ENCODE measurements around the gene MRPL20. TPM values are rescaled to one million over a fixed set of nuclear protein-coding genes. Genes with fewer than 3 reads are reported as not detected.
"Not testable (repeated sequence)": the region's sequence is repeated elsewhere in the genome, so short reads cannot be mapped to it uniquely, and the experiment has no call there.

The MRPL20 gene
- total and polyA plus RNA-seq, 2 donors, result 119 to 140 TPM

DNA sequence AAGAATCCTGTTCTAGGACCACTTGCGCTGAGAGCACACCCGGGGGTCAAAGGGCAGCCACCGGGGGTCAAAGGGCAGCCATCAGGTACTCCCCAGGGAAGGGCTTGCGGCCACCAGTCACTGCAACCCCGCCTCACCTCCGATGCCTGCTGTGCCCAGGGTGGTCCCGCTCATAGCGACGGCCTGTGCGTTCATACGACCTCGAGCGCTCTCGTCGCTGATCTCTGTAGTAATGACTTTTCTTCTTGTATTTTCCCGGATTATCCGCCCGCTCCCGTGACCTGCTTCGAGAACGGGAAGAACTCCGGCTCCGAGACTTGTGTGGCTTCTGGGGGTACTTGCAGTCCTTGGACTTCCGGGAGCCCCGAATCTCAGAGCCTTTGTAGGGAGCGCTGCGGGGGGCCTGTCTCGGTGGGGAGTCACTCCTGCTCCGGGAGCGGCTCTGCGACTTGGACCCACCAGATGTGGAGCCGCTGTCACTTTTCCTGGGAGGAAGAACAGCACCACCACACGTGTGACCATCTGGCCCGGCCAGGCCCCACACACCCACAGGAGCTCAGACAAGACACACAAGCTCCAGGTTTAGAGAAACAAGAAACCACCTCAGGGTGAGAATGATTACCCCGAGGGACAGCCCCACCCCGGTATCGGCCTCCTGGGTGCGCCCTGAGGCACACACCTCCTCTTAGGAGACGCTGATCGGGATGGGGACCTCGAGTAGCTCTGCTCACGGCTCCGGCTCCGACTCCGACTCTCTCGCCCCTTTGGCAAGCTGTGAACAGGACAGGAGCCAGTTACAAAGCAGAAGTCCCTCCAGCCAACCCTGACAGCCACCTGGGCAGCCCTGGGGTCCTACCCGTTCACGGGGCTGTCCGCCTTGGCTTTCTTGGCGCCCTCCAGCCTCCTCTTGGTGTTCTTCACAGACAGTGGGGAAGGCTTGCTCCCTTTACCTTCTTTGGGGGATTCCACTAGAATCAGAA, 19.7 kb downstream of the MRPL20 start:
- H3K27me3 ChIP-seq (ENCODE audit: control insufficient read depth in 2 of 2, insufficient read depth in 1 of 2, low read length in 1 of 2), result no peaks in the 10 kb centered on the region
- peaks cover 69 to 71% of the 10 kb centered on the region in 2 donors for H3K36me3 ChIP-seq (ENCODE audit: control insufficient read depth in 2 of 2, insufficient read depth in 2 of 2, low read length in 1 of 2)
- H3K4me1 ChIP-seq (ENCODE audit: control insufficient read depth in 2 of 2, insufficient read depth in 2 of 2, low read length in 2 of 2), result no peaks in the 10 kb centered on the region
- no peak for DNase-seq (ENCODE audit: low read depth in 6 of 9, low spot score in 9 of 9)
- WGBS, result 98% methylated on average over 50 of the region's 50 CpGs
- no peak overlapping the region for H3K4me3 ChIP-seq (ENCODE audit: low read length in 2 of 2)
- H3K27ac ChIP-seq (ENCODE audit: low read depth in 1 of 2, low read length in 1 of 2), result no peak overlapping the region
- H3K9me3 ChIP-seq (ENCODE audit: control insufficient read depth in 2 of 2, insufficient read depth in 1 of 2, low read length in 1 of 2), result peaks cover 0 to 5% of the 10 kb centered on the region in 2 donors

DNA sequence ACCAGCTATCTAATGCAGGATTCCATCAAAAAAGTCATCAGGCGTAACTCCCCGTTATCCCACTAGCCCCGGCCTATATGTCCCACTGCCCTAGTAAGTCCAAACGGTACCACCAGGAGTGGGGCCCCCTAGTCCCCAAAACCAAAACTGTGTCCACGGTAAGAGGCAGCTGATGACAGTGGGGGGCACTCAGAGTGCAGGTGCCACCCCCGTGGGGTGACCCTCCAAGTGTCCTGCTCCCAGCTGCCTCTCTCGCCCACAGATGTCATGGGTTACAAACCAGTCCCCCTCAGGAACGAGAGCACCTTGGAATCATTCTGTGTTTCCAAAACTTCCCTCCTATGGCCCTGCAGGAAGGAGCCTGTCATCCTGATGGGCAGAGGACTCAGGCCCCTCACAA, 21.2 kb downstream of the MRPL20 start:
- H3K36me3 ChIP-seq (ENCODE audit: control insufficient read depth in 2 of 2, insufficient read depth in 2 of 2, low read length in 1 of 2), result peaks cover 57 to 59% of the 10 kb centered on the region in 2 donors
- no peaks in the 10 kb centered on the region for H3K4me1 ChIP-seq (ENCODE audit: control insufficient read depth in 2 of 2, insufficient read depth in 2 of 2, low read length in 2 of 2)
- no peak overlapping the region for H3K4me3 ChIP-seq (ENCODE audit: low read length in 2 of 2)
- H3K9me3 ChIP-seq (ENCODE audit: control insufficient read depth in 2 of 2, insufficient read depth in 1 of 2, low read length in 1 of 2), result peaks cover 0 to 5% of the 10 kb centered on the region in 2 donors
- no peak overlapping the region for H3K27ac ChIP-seq (ENCODE audit: low read depth in 1 of 2, low read length in 1 of 2)
- no peak for DNase-seq (ENCODE audit: low read depth in 6 of 9, low spot score in 9 of 9)
- 96% methylated on average over 8 of the region's 8 CpGs for WGBS
- no peaks in the 10 kb centered on the region for H3K27me3 ChIP-seq (ENCODE audit: control insufficient read depth in 2 of 2, insufficient read depth in 1 of 2, low read length in 1 of 2)

DNA sequence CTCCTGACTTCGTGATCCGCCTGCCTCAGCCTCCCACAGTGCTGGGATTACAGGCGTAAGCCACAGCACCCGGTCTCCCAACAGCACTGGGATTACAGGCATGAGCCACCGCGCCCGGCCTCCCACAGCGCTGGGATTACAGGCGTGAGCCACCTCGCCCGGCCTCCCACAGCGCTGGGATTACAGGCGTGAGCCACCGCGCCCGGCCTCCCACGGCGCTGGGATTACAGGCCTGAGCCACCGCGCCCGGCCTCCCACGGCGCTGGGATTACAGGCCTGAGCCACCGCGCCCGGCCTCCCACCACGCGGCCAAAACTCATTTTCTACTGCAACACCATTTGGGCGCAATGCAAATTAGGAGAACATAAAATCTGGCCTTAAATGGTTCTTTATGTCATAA, 21.8 kb downstream of the MRPL20 start:
- H3K36me3 ChIP-seq (ENCODE audit: control insufficient read depth in 2 of 2, insufficient read depth in 2 of 2, low read length in 1 of 2), result peaks cover 56 to 58% of the 10 kb centered on the region in 2 donors
- 97% methylated on average over 29 of the region's 29 CpGs for WGBS
- not testable (repeated sequence) for H3K4me3 ChIP-seq (ENCODE audit: low read length in 2 of 2); H3K4me1 ChIP-seq (ENCODE audit: control insufficient read depth in 2 of 2, insufficient read depth in 2 of 2, low read length in 2 of 2); H3K27ac ChIP-seq (ENCODE audit: low read depth in 1 of 2, low read length in 1 of 2); H3K27me3 ChIP-seq (ENCODE audit: control insufficient read depth in 2 of 2, insufficient read depth in 1 of 2, low read length in 1 of 2); DNase-seq (ENCODE audit: low read depth in 6 of 9, low spot score in 9 of 9); H3K9me3 ChIP-seq (ENCODE audit: control insufficient read depth in 2 of 2, insufficient read depth in 1 of 2, low read length in 1 of 2)

DNA sequence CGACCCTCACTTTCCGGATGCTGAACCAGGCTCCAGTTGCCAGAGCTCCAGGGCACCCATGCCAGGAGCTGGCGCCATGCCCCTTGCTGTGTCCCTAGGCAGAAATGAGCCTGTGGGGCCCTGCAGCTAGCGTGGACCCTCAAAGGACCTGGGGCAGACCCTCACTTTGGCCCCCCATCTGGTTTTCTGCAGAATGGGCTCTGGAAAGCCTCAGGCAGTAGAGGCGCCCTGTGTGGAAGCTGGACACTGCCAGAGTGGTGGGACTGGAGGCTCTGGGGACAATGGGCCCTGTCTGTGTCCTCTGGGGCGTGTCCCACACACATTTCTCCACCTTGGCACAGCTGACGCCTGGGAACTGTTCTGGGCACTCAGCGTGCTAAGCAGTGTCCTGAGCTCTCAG, 25.8 kb downstream of the MRPL20 start:
- peaks cover 17 to 21% of the 10 kb centered on the region in 2 donors for H3K36me3 ChIP-seq (ENCODE audit: control insufficient read depth in 2 of 2, insufficient read depth in 2 of 2, low read length in 1 of 2)
- no peak overlapping the region for H3K4me3 ChIP-seq (ENCODE audit: low read length in 2 of 2)
- no peaks in the 10 kb centered on the region for H3K9me3 ChIP-seq (ENCODE audit: control insufficient read depth in 2 of 2, insufficient read depth in 1 of 2, low read length in 1 of 2)
- H3K27me3 ChIP-seq (ENCODE audit: control insufficient read depth in 2 of 2, insufficient read depth in 1 of 2, low read length in 1 of 2), result no peaks in the 10 kb centered on the region
- no peak for DNase-seq (ENCODE audit: low read depth in 6 of 9, low spot score in 9 of 9)
- H3K4me1 ChIP-seq (ENCODE audit: control insufficient read depth in 2 of 2, insufficient read depth in 2 of 2, low read length in 2 of 2), result no peaks in the 10 kb centered on the region
- no peak overlapping the region for H3K27ac ChIP-seq (ENCODE audit: low read depth in 1 of 2, low read length in 1 of 2)
- WGBS, result 84% methylated on average over 8 of the region's 8 CpGs

DNA sequence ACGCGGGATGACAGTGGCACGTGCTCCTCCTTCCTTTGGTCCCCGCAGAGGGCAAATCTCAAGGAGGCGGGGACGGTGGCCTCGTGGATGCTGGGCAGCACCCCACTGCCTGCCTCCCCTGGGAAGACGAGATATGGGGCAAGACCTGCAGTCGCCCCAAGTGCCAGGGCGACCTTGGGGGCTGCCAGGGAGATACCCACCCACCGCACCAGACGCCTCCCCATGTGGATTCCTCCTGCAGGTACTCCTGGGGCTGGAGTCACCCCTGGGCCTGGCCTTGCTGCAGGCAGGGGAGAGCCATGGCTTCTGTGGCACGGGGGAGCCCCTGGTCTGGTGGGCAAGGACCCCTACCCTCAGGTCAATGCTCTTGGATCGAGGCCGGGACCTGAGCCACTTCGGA, 26.2 kb downstream of the MRPL20 start:
- Histone ChIP-seq H3K36me3 (ENCODE audit: control insufficient read depth in 2 of 2, insufficient read depth in 2 of 2, low read length in 1 of 2) (peaks cover 13 to 16% of the 10 kb centered on the region in 2 donors), H3K27ac (ENCODE audit: low read depth in 1 of 2, low read length in 1 of 2) (no peak overlapping the region), H3K9me3 (ENCODE audit: control insufficient read depth in 2 of 2, insufficient read depth in 1 of 2, low read length in 1 of 2) (no peaks in the 10 kb centered on the region), H3K4me3 (ENCODE audit: low read length in 2 of 2) (no peak overlapping the region), H3K4me1 (ENCODE audit: control insufficient read depth in 2 of 2, insufficient read depth in 2 of 2, low read length in 2 of 2) (peaks cover 2 to 3% of the 10 kb centered on the region in 2 donors), H3K27me3 (ENCODE audit: control insufficient read depth in 2 of 2, insufficient read depth in 1 of 2, low read length in 1 of 2) (no peaks in the 10 kb centered on the region)
- WGBS, result 99% methylated on average over 16 of the region's 16 CpGs
- no peak for DNase-seq (ENCODE audit: low read depth in 6 of 9, low spot score in 9 of 9)

DNA sequence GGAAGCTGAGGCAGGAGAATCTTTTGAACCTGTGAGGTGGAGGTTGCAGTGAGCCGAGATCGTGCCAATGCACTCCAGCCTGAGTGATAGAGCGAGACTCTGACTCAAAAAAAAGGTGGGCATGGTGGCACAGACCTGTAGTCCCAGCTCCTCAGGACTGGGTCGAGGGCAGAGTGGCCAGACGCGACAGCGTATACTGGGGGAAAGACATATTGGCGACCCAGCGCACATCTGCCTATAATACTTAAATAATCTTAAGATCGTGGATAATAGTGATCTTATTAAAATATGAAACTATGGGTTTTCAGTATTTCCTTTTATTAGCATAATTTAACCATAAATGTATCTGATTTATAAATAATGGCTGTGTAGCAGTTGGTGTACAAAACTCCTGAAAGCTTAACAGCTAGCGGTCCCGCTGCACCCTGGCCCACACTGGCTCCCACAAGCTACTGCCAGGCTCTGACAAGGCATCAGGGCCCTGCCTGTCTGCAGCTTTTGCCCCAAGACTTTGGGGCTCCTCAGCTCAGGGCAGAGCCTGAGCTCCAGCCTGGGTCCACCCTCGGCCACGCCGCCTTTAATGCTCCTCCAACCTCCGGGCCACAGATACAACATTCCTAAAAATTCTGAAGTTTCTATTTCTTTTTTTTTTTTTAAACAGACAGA, 29.4 kb downstream of the MRPL20 start:
- Histone ChIP-seq H3K4me3 (ENCODE audit: low read length in 2 of 2) (no peak overlapping the region), H3K4me1 (ENCODE audit: control insufficient read depth in 2 of 2, insufficient read depth in 2 of 2, low read length in 2 of 2) (peaks cover 13 to 22% of the 10 kb centered on the region in 2 donors), H3K9me3 (ENCODE audit: control insufficient read depth in 2 of 2, insufficient read depth in 1 of 2, low read length in 1 of 2) (no peaks in the 10 kb centered on the region), H3K27ac (ENCODE audit: low read depth in 1 of 2, low read length in 1 of 2) (no peak overlapping the region), H3K27me3 (ENCODE audit: control insufficient read depth in 2 of 2, insufficient read depth in 1 of 2, low read length in 1 of 2) (no peaks in the 10 kb centered on the region), H3K36me3 (ENCODE audit: control insufficient read depth in 2 of 2, insufficient read depth in 2 of 2, low read length in 1 of 2) (peaks cover 18 to 21% of the 10 kb centered on the region in 2 donors)
- DNase-seq (ENCODE audit: low read depth in 6 of 9, low spot score in 9 of 9), result no peak
- 97% methylated on average over 16 of the region's 16 CpGs for WGBS

DNA sequence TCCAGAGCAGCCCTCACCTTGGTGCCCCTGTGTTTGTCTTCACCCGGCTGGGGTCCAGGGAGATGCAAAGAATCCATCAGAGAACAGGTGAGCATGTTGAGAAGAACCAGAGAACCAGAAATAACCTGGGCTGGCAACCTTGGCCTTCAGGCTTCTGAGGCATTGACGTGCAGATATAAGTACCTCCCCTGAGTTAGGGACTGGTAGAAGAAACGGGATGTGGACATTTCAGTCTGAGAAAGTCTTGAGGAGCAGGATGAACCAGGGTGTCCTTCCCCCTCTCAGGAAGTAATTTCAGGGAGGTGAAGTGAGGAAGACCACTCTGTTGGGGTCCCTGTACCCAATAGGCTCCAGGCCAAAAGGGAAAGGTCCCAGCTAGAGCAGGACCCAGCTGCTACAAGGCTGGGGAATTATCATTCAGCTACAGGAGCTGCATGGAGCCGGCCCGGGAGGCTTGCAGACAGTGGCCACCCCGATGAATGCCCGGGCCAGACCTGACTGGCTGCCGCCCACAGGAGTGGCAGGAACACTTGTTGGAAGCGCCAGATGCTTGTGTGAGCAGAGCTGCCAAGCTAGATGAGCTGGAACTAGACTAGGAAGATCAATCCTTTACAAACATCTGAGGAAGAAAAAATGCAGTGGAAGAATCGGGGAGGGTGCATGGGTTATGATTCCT, 30.4 kb downstream of the MRPL20 start:
- Histone ChIP-seq H3K4me3 (ENCODE audit: low read length in 2 of 2) (no peak overlapping the region), H3K9me3 (ENCODE audit: control insufficient read depth in 2 of 2, insufficient read depth in 1 of 2, low read length in 1 of 2) (peaks cover 0 to 2% of the 10 kb centered on the region in 2 donors), H3K27me3 (ENCODE audit: control insufficient read depth in 2 of 2, insufficient read depth in 1 of 2, low read length in 1 of 2) (no peaks in the 10 kb centered on the region), H3K36me3 (ENCODE audit: control insufficient read depth in 2 of 2, insufficient read depth in 2 of 2, low read length in 1 of 2) (peaks cover 21 to 23% of the 10 kb centered on the region in 2 donors), H3K4me1 (ENCODE audit: control insufficient read depth in 2 of 2, insufficient read depth in 2 of 2, low read length in 2 of 2) (peaks cover 21 to 31% of the 10 kb centered on the region in 2 donors), H3K27ac (ENCODE audit: low read depth in 1 of 2, low read length in 1 of 2) (no peak overlapping the region)
- DNase-seq (ENCODE audit: low read depth in 6 of 9, low spot score in 9 of 9), result no peak
- WGBS, result 97% methylated on average over 10 of the region's 10 CpGs

DNA sequence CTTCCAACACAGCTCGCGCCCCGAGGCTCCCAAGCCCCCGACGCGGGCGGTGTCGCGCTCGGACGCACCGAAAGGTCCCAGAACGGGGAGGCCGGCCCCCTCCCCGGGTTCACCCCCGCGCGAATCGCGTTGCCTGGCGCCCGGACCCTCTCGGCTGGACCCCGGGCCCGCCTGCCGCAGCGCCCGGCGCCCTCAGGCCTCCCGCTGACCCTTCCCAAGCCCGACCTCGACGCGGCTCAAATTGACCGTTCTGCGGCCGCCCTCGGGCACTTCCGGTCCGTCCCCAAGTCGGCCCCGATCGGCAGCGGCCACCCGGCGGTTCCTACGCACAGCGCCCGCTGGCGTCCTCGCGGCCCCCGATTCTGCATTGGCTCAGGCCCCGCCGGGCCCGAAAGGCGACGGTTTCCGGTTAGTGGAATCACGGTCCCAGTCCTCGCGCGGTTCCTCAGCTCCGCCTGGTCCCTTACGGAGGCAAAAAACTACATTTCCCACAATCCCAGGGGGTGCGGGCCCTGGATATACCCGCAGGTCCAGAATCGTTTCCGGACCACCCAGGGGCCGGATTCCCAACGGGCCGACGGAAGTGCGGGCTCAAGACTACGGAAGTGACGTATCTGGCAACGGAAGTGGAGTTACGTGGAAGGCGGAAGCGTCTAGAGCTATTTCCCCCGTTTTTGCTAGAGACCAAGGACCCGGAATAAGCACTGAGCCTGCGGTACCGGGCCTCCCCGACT, 32.0 kb downstream of the MRPL20 start, which contains the start of gene AURKAIP1:
TSS of gene AURKAIP1 (minus strand) at position 279 of the 734 bp plus-strand sequence. CDS start 451 bp downstream, outside the sequence.
- under 1% methylated on average over 85 of the region's 85 CpGs for WGBS
- Histone ChIP-seq H3K27me3 (ENCODE audit: control insufficient read depth in 2 of 2, insufficient read depth in 1 of 2, low read length in 1 of 2) (no peaks in the 10 kb centered on the region), H3K4me1 (ENCODE audit: control insufficient read depth in 2 of 2, insufficient read depth in 2 of 2, low read length in 2 of 2) (peaks cover 29 to 41% of the 10 kb centered on the region in 2 donors)

More for the DNA sequence above, 32.0 kb downstream of the MRPL20 start, which contains the start of gene AURKAIP1:
- DNase-seq (ENCODE audit: low read depth in 6 of 9, low spot score in 9 of 9), result peak; percentile 97 to 100 (median 99)
- Histone ChIP-seq H3K27ac (ENCODE audit: low read depth in 1 of 2, low read length in 1 of 2) (peak within 1 kb of the TSS; percentile 72 to 90), H3K9me3 (ENCODE audit: control insufficient read depth in 2 of 2, insufficient read depth in 1 of 2, low read length in 1 of 2) (peaks cover 0 to 8% of the 10 kb centered on the region in 2 donors), H3K4me3 (ENCODE audit: low read length in 2 of 2) (peak within 1 kb of the TSS; percentile 87 to 96), H3K36me3 (ENCODE audit: control insufficient read depth in 2 of 2, insufficient read depth in 2 of 2, low read length in 1 of 2) (peaks cover 14 to 17% of the 10 kb centered on the region in 2 donors)

Data from thymus (tissue), 11 donors.